Natural killer cell (primary cell): ENCODE data around the gene PPP3CA. TPM values are rescaled to one million over a fixed set of nuclear protein-coding genes. Genes with fewer than 3 reads are reported as not detected.

Experiments
- ATAC-seq, 3 donors: fragments of 150-1000 bp in 2 of 3; fragments of 200-7000 bp in 1 of 3; cut with Tn5 transposase; 1 replicate in 1 of 3; 2 replicates in 2 of 3; pipeline ENCODE4 v1.10.0; 2021; ENCODE audit warnings: mild to moderate bottlenecking in 2 of 3, moderate library complexity in 2 of 3
- DNase-seq, 2 donors: peaks; one replicate each; pipeline versions ENCODE4 v3.0.0 to v3.0.0-alpha.2; 2013 to 2021; ENCODE audit warnings: mixed read lengths in 1 of 2
- H3K27ac ChIP-seq: one replicate; pipeline ENCODE4 v1.5.1; 2013; ENCODE audit warnings: mild to moderate bottlenecking, low read length
- H3K27me3 ChIP-seq: one replicate; pipeline ENCODE4 v1.6.1; 2013; ENCODE audit warnings: low read length; ENCODE audit not compliant: control insufficient read depth, insufficient read depth
- H3K36me3 ChIP-seq: one replicate; pipeline ENCODE4 v1.6.1; 2013; ENCODE audit warnings: low read length; ENCODE audit not compliant: control insufficient read depth, insufficient read depth
- H3K4me1 ChIP-seq: one replicate; pipeline ENCODE4 v1.6.1; 2013; ENCODE audit warnings: low read length; ENCODE audit not compliant: control insufficient read depth, insufficient read depth
- H3K4me3 ChIP-seq: one replicate; pipeline ENCODE4 v1.5.1; 2013; ENCODE audit warnings: low read length
- H3K9me3 ChIP-seq: one replicate; pipeline ENCODE4 v1.6.1; 2013; ENCODE audit warnings: low read length; ENCODE audit not compliant: control insufficient read depth, insufficient read depth
- H3K27ac Mint-ChIP-seq, 2 donors: one replicate each; pipeline ENCODE4 v1.8.0; 2022; ENCODE audit warnings: mild to moderate bottlenecking in 2 of 2, mixed read lengths in 2 of 2, moderate library complexity in 1 of 2
- H3K27me3 Mint-ChIP-seq, 2 donors: one replicate each; pipeline ENCODE4 v1.8.0; 2022; ENCODE audit warnings: low read depth in 2 of 2, mixed read lengths in 2 of 2
- H3K36me3 Mint-ChIP-seq: one replicate; pipeline ENCODE4 v1.8.0; 2022; ENCODE audit warnings: mixed read lengths
- H3K4me1 Mint-ChIP-seq, 2 donors: one replicate each; pipeline ENCODE4 v1.8.0; 2022; ENCODE audit warnings: mixed read lengths in 2 of 2
- H3K4me3 Mint-ChIP-seq: one replicate; pipeline ENCODE4 v1.8.0; 2022; ENCODE audit warnings: mild to moderate bottlenecking, moderate library complexity, mixed read lengths
- H3K9me3 Mint-ChIP-seq, 2 donors: one replicate each; pipeline ENCODE4 v1.8.0; 2022; ENCODE audit warnings: mixed read lengths in 2 of 2
- WGBS: methylation state at CpG from one replicate; pipeline ENCODE4 v1.1.7; 2013; ENCODE audit warnings: missing lambda C conversion rate; ENCODE audit not compliant: insufficient coverage; 5-methylcytosine and 5-hydroxymethylcytosine counted together
- intact Hi-C: fragments of 100-400 bp; cut with micrococcal nuclease; formaldehyde crosslinking; loops from one replicate; pipeline ENCODE4 v1.14.2; 2022
- total RNA-seq, 4 donors: library from RNA; stranded (reverse); fragments of 120-200 nt in 1 of 4; gene quantifications; one replicate each; pipeline versions ENCODE4 v1.2.3 to v1.2.4, GENCODE V29; 2013 to 2022
- TF ChIP-seq, protein P1 (sequence below): fragments of 200-600 bp; IDR thresholded peaks from one replicate; pipeline ENCODE4 v1.8.0; 2022; ENCODE audit warnings: antibody characterized with exemption

PPP3CA gene
- total RNA-seq, 3 donors from 2014 or later (not counting 1 experiment from before 2014, with no cell fraction given) = 53.1 to 73.1 (median 58.0) TPM

DNA sequence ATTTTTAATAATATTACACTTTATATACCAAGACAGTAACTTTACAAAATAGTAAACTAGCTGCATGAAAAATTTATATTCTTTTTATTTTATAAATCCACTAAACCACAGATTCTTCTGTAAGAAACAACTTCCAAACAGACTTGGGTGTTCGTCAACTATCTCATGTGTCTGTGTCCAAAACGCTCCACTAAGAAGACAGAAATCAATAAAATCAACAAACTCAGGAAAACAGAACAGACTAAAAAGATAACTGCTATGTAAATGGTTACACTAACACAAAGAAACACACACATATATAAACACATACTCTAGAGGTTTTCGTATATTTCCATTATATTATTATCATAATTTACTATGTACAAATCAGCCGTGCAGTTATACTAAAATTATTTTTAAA lies 158.4 kb downstream of the PPP3CA start:
- Mint-ChIP-seq H3K9me3 (no peaks in the 10 kb centered on the region), H3K4me3 (no peak overlapping the region), H3K27ac (no peak overlapping the region), H3K36me3 (no peaks in the 10 kb centered on the region), H3K4me1 (peaks cover 51 to 62% of the 10 kb centered on the region in 2 donors), H3K27me3 (no peaks in the 10 kb centered on the region)
- Histone ChIP-seq H3K27me3 (no peaks in the 10 kb centered on the region), H3K27ac (no peak overlapping the region), H3K9me3 (no peaks in the 10 kb centered on the region), H3K4me1 (no peaks in the 10 kb centered on the region), H3K36me3 (peaks cover 7% of the 10 kb centered on the region), H3K4me3 (no peak overlapping the region)
- 100% methylated on average over 2 of the region's 4 CpGs for WGBS
- TF ChIP-seq, protein P1, sequence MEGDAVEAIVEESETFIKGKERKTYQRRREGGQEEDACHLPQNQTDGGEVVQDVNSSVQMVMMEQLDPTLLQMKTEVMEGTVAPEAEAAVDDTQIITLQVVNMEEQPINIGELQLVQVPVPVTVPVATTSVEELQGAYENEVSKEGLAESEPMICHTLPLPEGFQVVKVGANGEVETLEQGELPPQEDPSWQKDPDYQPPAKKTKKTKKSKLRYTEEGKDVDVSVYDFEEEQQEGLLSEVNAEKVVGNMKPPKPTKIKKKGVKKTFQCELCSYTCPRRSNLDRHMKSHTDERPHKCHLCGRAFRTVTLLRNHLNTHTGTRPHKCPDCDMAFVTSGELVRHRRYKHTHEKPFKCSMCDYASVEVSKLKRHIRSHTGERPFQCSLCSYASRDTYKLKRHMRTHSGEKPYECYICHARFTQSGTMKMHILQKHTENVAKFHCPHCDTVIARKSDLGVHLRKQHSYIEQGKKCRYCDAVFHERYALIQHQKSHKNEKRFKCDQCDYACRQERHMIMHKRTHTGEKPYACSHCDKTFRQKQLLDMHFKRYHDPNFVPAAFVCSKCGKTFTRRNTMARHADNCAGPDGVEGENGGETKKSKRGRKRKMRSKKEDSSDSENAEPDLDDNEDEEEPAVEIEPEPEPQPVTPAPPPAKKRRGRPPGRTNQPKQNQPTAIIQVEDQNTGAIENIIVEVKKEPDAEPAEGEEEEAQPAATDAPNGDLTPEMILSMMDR = no peak
- DNase-seq (no peak), ATAC-seq (no peak)
- intact Hi-C loops = no loop called here

DNA sequence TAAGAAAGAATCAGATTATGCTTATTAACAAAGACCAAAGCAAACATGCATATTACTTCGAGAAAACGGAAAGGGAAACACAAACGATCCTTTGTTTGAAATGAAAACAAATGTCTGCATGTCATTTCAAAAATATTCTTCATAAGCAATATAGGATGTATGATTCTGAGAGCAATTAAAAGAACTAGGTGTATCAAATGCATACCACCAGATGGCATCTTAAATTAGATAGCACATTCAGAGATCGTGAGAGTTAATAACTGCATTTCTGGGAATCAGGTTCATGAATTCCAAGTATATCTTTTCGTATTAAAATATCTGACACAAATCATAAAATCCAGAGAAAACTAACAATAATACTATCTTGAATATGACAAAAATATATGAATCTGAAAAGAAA lies 159.5 kb downstream of the PPP3CA start:
- TF ChIP-seq, protein P1 = peak; percentile 49
- peak overlapping the region in 1 of 2 donors; percentile 45 for H3K27ac Mint-ChIP-seq
- H3K4me3 ChIP-seq = no peak overlapping the region
- intact Hi-C loops = no loop called here
- DNase-seq (peak in 1 of 2 donors; percentile 39), ATAC-seq (peak in 2 of 3 donors; percentile 45 to 55)
- no peaks in the 10 kb centered on the region for H3K9me3 ChIP-seq
- no peaks in the 10 kb centered on the region for H3K27me3 Mint-ChIP-seq
- peak overlapping the region; percentile 2 for H3K4me3 Mint-ChIP-seq
- WGBS = no CpG with 5 or more reads among the region's 5 CpGs
- H3K27ac ChIP-seq = no peak overlapping the region
- no peaks in the 10 kb centered on the region for H3K27me3 ChIP-seq
- no peaks in the 10 kb centered on the region for H3K9me3 Mint-ChIP-seq
- H3K4me1 ChIP-seq = no peaks in the 10 kb centered on the region
- no peaks in the 10 kb centered on the region for H3K36me3 Mint-ChIP-seq
- H3K36me3 ChIP-seq = no peaks in the 10 kb centered on the region
- peaks cover 59 to 69% of the 10 kb centered on the region in 2 donors for H3K4me1 Mint-ChIP-seq

DNA sequence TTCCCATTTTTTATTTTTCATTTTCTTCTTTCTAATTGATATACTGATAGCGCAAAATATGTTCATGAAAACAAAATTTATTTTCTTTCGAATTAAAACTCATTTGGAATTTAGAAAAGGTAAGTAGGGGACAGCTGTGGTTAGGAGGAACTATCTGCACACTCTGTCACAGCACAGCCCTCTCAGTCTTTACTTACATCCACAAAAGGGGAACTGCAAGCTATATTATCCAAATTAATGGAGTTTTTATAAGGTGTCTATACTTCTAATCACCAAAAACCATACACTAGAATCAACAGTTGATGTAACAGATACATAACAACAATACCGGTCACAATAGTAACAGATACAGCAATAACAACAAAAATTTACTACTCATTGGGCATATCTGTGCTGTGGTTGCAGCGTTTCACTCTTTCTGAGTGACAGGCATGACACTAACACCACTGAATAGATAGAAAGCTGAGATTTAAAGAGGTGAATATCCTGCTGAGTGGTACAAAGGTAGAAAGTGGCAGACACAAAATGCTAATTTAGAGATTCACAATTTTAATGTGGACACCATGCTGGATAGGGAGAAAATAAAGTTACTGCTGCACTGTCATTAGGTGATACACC lies 160.7 kb downstream of the PPP3CA start:
- whole genome bisulfite sequencing = 60% methylated on average over 1 of the region's 4 CpGs
- H3K36me3 ChIP-seq = no peaks in the 10 kb centered on the region
- no peak overlapping the region for H3K27ac ChIP-seq
- H3K27ac Mint-ChIP-seq = peak overlapping the region in 1 of 2 donors; percentile 59
- no peaks in the 10 kb centered on the region for H3K9me3 Mint-ChIP-seq
- H3K27me3 ChIP-seq = no peaks in the 10 kb centered on the region
- H3K9me3 ChIP-seq = no peaks in the 10 kb centered on the region
- H3K4me3 Mint-ChIP-seq = peak overlapping the region; percentile 36
- DNase-seq (no peak), ATAC-seq (peak in 2 of 3 donors; percentile 53 to 55)
- no peaks in the 10 kb centered on the region for H3K27me3 Mint-ChIP-seq
- no peaks in the 10 kb centered on the region for H3K36me3 Mint-ChIP-seq
- no peaks in the 10 kb centered on the region for H3K4me1 ChIP-seq
- H3K4me3 ChIP-seq = no peak overlapping the region
- H3K4me1 Mint-ChIP-seq = peaks cover 58 to 66% of the 10 kb centered on the region in 2 donors
- TF ChIP-seq, protein P1 = no peak
- intact Hi-C loops = no loop called here

DNA sequence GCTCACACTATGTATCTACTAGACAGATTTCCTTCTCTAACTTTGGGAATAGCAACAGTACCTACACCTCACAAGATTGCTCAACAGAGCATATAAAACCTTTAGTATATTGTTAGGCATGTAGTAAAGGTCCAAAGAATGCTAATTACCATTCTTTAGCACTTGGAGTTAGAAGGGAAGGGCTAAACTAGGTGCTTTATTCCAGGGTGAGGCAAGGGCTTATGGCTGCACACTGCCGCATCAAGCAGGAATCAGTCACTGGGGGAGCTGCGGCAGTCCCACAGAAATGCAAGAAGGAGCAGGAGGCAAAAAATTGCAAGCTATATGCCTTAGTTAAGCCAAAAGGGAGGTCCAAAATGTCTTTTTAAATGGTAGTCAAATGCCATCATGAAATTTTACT lies 162.7 kb downstream of the PPP3CA start:
- ATAC-seq (no peak), DNase-seq (no peak)
- Mint-ChIP-seq H3K9me3 (no peaks in the 10 kb centered on the region), H3K4me3 (no peak overlapping the region), H3K4me1 (peaks cover 51 to 56% of the 10 kb centered on the region in 2 donors), H3K27ac (no peak overlapping the region), H3K27me3 (no peaks in the 10 kb centered on the region), H3K36me3 (no peaks in the 10 kb centered on the region)
- TF ChIP-seq, protein P1 = no peak
- Histone ChIP-seq H3K4me1 (no peaks in the 10 kb centered on the region), H3K27ac (no peak overlapping the region), H3K36me3 (no peaks in the 10 kb centered on the region), H3K27me3 (no peaks in the 10 kb centered on the region), H3K4me3 (no peak overlapping the region), H3K9me3 (no peaks in the 10 kb centered on the region)
- intact Hi-C loops = no loop called here
- WGBS = 99% methylated on average over 2 of the region's 2 CpGs
